HG03039 (cell line): ENCODE measurements around the gene EXD1.
A peak's percentile ranks its signal among the peaks of the same experiment; 100 is the strongest.
"Not testable (repeated sequence)": the region's sequence is repeated elsewhere in the genome, so short reads cannot be mapped to it uniquely, and the experiment has no call there.

Experiments used
- ATAC-seq: cut with Tn5 transposase; IDR thresholded peaks from one replicate; pipeline ENCODE4 v1.9.1; 2021; ENCODE audit warnings: mild to moderate bottlenecking, moderate library complexity; ENCODE audit not compliant: unreplicated experiment

EXD1 gene, protein sequence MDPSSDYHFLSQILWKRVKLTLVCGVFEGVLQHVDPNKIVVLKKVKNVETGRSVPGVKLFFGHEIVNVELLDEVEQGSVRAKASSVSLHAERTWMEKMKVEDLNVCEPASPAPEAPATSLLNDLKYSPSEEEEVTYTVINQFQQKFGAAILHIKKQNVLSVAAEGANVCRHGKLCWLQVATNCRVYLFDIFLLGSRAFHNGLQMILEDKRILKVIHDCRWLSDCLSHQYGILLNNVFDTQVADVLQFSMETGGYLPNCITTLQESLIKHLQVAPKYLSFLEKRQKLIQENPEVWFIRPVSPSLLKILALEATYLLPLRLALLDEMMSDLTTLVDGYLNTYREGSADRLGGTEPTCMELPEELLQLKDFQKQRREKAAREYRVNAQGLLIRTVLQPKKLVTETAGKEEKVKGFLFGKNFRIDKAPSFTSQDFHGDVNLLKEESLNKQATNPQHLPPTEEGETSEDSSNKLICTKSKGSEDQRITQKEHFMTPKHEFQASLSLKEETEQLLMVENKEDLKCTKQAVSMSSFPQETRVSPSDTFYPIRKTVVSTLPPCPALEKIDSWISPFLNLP

DNA sequence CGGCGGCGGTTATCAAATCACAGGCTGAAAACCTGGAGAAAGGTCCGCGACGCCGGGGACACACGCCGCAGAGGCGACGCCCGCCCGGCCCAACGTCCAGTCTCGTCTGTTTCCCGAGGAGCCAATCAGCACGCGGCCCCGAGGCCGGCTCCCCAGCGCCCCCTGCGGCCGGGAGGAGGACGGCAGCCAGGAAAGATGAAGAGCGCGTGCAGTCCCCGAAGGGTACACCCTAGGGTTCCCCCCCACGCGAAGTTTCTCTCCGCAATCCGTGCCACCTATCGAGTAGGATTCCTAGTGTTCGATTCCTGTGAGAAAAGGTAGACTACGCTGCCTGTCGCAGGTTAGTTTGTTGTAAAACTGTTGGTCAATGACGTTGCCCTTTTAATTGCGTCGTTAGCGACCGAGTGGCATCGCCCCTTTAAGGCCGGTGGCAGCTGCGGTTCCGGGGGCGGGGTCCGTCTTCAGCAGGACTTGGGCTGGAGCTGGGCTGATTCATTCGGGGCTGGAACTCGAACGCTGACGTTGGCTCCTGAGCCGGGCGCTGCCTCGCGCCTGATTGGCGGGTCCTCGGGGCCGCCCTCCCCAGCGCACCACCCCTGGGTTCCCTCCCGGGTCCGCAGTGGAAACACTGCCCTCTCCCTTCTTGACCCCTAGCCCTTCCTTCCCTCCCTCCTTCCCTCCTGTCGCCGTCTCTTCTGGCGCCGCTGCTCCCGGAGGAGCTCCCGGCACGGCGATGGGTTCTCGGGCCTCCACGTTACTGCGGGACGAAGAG, at the start of gene EXD1, which contains the start of gene CHP1:
Gene EXD1 (minus strand): TSS at position 108 of the 772 bp plus-strand sequence. CDS start 4,182 bp downstream, outside the sequence.
Gene CHP1 (plus strand): TSS at position 619 of the 772 bp plus-strand sequence. CDS start 115 bp downstream, at position 734.
- ATAC-seq = peak; percentile 89

DNA sequence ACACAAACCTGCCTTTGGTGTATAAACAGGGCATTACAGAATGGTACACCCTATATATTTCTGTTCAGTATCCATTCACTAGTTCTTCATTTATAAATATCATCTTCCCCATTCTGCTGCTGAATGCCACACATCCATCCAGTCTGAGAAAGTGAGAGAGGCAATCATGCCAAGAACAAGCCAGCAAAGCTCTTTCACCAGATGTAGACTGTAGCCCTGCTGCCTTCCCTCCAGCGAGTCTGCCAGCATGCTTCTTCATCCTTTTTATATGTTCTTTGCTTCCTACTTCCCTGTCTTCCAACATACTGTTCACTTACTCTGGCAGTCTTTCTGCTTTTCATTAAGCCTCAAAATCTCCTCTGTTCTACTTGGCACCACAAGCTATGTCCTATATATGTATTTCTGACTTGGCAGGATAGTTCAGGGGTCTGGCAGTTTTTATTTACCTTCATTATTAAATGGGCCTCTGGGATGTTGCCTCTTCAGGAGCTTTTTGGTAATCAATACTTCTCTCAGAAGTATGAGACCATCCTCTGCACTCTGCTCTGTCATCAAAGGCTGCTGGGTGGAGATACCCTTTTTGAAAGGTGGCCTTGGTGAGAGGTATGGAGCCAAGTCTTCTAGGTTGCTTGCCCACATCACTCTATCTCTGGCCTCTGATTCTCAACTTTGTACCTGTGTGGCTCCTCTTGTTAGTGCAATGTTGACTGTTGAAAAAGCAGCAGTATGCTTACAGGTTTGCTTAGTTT, 49.2 kb upstream of the EXD1 start:
- no peak for ATAC-seq

DNA sequence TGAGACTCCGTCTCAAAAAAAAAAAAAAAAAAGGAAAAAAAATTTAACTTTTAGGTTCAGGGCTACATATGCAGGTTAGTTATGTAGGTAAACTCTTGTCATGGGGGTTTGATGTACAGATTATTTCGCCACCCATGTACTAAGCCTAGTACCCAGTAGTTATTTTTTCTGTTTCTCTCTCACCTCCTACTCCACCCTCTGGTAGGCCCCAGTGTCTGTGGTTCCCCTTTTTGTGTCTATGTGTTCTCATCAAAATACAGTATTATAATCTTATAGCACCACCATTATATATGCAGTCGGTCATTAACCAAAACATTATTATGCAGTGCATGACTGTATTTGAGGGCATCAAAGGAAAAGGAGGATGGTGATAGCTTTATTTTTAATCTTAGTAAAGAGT, 47.8 kb upstream of the EXD1 start:
- no peak for ATAC-seq

DNA sequence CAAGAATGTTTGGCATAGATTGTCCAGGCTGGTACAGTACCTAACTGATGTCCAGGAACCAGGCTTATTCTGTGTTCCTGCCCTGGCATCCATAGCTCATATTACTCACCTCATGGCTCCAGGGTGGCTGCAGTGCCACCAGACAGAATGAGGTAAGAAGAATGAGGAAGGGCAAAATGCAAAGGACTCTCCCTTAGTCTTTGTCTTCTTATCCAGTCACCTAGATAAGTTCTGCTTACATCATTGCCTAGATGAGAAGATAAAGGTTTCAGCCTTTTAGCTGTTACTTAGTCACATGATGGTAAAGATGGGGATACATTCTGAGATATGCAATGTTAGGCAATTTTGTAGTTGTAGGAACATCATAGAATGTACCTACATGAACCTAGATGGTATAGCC, 46.3 kb upstream of the EXD1 start:
- ATAC-seq = no peak

DNA sequence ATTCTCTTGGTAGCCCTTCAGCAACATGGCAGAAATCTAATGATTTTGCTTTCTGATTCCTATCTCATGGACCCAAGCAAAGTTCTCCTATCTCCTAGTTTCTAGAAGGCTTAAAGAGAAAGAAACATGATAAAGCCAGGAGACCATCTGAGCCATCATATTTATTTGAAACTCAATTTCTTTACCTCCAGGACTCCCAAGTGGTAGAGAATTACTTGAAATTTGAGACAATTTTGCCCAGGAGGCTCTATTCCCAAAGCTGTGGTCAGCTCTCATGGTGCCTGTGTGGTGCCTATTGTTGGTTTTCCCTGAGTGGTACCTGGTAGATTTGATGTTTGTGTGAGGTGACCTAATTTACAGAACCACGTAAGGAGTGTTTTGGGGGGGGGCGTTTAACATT, 39.3 kb upstream of the EXD1 start:
- ATAC-seq = no peak

DNA sequence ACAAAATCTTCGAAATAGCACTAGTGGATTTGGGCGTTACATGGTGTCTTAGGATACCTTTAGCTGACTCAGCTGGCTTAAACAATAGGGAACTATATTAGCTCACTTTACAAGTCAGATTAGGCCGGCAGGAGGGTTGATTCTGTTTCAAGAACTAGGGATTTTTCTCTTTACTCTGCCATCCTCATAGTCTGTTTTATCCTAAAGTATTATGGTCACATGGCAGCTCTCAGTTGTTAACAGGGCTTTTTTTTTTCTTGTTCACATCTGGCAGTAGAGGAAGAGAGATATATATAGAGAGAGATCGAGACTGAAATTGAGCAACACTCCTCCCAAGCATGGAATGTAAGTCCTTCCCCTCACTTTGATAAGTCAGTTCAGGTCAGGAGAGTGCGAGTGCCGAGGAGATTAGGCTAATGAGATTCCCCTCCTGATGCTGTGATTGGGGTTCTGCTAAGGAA, 33.4 kb upstream of the EXD1 start:
- no peak for ATAC-seq

DNA sequence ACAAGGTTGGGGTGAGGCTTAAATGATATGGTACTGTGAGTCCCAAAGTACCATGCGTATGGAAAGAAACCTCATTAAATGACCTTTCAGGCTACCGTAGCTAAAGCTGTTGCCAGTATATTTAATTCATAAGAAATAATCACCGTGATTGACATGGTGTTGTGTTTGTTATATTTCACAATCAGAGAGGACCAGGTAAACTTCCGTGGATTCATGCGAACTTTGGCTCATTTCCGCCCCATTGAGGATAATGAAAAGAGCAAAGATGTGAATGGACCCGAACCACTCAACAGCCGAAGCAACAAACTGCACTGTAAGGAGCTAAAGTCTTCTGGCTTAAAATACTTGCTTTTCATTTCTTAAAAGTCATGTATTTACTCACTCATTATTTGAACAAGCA, 32.0 kb upstream of the EXD1 start:
- no peak for ATAC-seq

DNA sequence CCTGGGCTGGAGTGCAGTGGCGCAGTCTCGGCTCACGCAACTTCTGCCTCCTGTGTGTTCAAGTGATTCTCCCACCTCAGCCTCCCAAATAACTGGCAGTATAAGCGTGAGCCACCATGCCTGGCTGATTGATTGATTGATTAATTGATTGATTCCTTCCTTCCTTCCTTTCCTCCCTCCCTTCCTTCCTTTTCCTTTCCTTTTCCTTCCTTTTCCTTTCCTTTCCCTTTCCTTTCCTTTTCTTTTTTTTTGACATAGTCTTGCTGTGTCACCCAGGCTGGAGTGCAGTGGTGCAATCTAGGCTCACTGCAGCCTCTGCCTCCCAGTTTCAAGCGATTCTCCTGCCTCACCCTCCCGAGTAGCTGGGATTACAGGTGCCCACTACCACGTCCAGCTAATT, 30.4 kb upstream of the EXD1 start:
- not testable (repeated sequence) for ATAC-seq

DNA sequence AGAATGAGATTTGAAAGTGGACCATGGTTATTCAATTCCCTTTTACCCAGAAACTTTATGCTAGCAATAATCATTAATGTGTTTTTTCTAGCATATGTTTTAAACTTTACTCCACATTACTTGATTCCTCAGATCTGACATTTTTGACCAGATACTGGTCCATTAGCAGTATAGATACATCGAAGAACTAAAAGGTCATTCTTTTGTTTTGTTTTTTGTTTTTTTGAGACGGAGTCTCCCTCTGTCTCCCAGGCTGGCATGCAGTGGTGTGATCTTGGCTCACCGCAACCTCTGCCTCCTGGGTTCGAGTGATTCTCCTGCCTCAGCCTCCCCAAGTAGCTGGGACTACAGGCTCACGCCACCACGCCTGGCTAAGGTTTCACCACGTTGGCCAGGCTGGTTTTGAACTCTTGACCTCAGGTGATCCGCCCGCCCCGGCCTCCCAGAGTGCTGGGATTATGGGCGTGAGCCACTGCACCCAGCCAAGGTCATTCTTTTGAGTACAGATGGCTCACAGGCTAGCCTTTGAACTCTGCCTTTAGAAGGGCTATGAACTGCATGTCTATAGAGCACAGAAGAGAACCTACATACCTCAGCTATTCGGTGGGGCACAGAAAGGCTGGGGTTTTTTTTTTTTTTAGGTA, 29.1 kb upstream of the EXD1 start:
- ATAC-seq = no peak

DNA sequence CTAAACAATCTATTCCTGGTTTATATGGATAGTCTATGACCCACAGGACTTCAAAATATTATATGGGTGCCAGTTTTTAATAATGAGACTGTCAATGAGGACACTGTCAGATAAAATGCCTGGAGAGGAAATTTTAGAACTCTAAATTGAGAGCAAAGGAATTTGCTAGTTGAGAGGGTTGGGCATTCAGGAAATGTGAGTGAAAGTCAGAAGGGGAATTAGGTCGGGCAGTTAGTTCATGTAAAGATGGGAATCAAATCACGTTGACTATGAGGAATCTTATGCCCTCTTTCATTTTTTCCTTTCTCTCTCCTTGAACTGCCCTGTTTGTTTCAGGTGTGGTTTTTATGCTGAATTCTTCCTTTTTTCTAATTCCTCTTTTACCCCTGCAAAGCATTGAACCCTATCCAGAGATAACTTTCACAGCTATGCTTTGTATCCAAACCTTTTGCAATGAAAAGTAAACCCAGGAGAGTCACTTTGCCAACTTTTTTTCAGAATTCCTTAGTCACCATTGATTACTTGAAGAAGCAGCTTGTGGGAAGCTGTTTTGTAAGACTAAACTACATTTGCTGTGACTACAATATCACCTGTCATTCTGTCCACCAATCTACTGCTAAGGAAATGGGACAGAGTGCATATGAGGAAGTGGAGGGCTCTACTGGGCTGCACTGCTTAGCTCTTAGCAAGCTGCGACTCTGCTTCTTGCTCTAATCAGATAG, 28.4 kb upstream of the EXD1 start:
- no peak for ATAC-seq

DNA sequence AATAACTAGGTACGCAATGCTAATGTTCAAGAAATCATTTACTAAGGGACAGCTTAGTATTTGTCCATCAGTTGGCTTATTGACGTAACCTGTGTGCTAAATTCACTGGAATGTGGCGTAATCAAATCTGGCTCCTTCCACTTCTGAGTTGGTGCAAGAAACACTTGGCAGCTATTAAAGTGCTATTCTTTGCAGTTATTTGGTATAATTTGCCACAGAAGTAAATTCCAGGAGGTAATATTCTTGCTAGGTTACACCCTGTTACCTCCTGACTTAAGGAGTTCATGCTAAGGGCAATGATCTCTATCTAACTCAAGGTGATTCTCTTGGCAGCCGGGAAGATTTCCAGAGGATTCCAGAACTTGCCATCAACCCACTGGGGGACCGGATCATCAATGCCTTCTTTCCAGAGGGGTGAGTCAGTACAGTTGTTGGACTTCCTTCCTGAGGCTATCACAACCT, 26.1 kb upstream of the EXD1 start:
- ATAC-seq = no peak

DNA sequence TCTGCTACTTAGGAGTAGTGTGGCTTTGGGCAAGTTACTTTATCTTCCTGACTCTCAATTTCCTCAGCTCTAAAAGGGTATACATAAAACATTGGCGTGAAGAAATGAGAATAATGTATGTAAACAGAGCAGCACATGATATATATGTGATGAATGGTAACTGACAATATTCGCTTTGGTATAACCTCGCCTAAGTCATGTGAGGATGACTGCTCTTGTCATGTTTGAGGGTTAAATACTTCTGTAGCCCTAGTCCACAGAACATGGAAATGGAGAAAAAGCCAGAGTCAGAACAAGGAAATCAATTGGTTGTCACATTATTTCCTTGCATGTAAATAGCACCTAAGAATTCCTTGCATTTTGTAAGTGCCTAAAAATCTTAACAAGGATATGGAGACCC, 25.5 kb upstream of the EXD1 start:
- no peak for ATAC-seq

DNA sequence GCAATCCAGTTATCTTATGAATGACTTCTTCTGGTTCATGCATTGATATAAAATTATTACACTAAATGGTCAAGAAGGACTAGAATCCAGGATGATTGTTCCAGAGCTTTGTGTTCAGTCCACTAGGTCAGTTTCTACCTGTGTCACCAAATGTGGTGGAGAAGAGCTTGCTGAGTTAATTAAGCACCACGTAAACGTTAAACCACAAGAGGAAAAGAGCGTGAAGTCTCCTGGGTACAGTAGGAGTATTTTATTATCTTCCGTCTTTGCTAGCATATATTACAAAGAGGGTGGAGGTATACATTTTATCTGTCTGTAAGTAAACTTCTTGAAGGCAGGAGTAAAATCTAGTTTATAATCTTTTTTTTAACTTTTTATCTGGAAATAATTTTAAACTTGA, 24.0 kb upstream of the EXD1 start:
- no peak for ATAC-seq

DNA sequence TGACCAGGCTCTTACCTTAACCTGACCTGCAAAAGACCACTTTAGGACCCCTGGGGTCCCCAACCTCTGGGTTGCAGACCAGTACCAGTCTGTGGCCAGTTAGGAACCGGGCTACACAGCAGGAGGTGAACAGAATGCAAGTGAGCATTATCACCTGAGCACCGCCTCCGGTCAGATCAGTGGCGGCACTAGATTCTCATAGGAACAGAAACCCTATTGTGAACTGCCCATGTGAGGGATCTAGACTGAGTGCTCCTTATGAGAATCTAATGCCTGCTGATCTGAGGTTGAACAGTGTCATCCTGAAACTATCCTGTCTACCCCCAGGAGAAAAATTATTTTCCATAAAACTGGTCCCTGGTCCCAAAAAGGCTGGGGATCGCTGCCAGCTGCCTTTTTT, 20.9 kb upstream of the EXD1 start:
- no peak for ATAC-seq

DNA sequence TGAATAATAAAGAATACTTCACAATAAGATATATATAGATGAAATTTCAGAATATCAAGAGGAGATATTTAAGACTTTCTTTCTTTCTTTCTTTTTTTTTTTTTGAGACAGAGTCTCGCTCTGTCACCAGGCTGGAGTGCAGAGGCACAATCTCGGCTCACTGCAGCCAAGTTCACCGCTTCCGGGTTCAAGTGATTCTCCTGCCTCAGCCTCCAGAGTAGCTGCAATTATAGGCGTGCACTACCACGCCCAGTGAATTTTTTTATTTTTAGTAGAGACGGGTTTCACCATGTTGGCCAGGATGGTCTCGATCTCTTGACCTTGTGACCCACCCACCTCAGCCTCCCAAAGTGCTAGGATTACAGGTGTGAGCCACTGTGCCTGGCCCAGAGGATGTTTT, 20.2 kb upstream of the EXD1 start:
- not testable (repeated sequence) for ATAC-seq

DNA sequence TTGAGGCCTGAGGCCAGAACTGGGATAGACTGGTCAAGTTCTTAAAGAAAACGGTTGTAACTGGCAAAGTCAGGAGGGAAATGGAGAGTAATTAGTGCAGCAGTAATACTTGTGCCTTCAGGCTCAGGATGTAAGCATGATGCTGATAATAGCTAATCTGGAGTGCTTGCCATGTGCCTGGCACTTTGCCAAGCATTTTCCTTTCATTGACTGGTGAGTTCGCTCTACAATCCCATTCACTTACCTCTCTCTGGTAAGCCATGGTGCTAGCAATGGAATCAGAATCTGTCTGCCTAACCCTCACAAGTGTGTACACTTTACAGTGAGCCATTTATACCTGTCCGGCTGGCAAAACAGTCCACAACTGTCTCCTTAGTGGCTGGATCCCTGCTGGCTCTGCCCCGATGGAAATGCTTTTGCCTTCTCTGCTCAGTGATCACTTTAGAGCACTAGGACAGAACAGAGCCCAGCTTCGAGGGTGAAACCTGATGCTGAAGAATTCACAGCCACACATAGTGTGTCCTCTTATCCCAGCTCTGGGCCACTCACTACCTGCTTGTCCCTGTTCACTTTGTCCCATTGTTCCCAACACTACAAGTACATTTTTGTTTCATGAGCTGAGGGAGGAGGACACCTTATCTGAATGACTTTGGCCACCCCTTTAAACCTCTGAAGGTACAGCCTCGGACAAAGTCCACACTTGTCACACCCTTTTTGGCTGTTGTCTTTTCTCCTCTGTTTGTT, 10.8 kb upstream of the EXD1 start:
- no peak for ATAC-seq

DNA sequence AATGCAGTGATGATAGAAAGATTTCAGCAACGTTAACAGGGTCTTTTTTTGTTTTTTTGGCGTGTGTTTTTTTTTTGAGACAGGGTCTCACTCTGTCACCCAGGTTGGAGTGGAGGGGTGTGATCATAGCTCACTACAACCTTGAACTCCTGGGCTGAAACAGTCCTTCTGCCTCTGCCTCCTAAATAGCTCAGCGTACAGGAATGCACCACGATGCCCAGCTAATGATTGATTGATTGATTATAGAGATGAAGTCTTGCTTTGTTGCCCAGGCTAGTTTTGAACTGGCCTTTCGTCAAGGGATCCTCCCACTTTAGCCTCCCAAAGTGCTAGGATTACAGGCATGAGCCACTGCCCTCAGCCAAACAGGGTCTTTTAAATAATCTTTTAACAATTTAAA, 7.5 kb upstream of the EXD1 start:
- no peak for ATAC-seq

DNA sequence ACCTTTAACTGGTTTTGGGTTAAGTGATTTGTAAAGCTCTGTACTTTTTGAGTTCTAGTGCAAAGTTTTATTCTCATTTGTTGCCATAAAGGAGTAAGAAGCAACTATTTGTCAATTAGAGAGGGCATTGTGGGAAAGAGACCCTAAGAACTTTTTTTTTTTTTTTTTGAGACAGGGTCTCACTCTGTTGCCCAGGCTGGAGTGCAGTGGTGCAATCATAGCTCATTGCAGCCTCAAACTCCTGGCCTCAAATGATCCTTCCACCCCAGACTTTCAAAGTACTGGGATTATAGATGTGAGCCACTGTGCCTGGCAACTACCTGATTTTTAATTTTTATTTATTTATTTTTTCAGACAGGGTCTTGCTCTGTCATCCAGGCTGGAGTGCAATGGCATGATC, 5.4 kb upstream of the EXD1 start:
- no peak for ATAC-seq

DNA sequence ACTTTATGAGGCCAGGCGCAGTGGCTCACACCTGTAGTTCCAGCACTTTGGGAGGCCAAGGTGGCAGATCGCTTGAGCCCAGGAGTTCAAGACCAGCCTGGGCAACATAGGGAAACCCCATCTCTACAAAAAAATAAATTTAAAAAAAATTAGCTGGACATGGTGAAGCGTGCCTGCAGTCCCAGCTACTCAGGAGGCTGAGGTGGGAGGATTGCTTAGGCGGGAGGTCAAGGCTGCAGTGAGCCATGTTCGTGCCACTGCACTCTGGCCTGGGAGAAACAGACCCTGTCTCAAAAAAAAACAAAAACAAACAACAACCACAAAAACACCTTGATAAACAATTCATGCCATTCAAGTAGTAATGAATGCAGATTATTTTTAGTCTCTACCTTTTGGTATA, 4.7 kb upstream of the EXD1 start:
- not testable (repeated sequence) for ATAC-seq
